ENCODE results near the gene TMEM150A.
"Not testable (repeated sequence)": the region's sequence is repeated elsewhere in the genome, so short reads cannot be mapped to it uniquely, and the experiment has no call there.

Gene TMEM150A

GRCh38 chr2:85615413-85615728 lies 12.9 kb upstream of the TMEM150A start:
- H3K27ac ChIP-seq = peak overlapping the region; percentile 85
- no peak for TF ChIP-seq CTCF (conservative IDR thresholded peaks at IDR 0.05; ENCODE audit: low read depth)
- no peak for DNase-seq (ENCODE audit: low spot score)
- CTCF ChIA-PET = interaction anchor here (0.6 to 1.6 kb wide), 2 partner anchors 22 to 601 kb away, joined by 3 to 4 read pairs; no protein-coding TSS in a partner anchor
- POLR2A ChIA-PET (ENCODE audit: low non-redundant PET) = interaction anchor here (0.7 kb wide), 1 partner anchor 18 kb away, joined by 3 read pairs; no protein-coding TSS in a partner anchor

GRCh38 chr2:85614757-85615156 lies 12.3 kb upstream of the TMEM150A start:
- CTCF ChIA-PET; DNase-seq (ENCODE audit: low spot score); POLR2A ChIA-PET (ENCODE audit: low non-redundant PET): not testable (repeated sequence)
- H3K27ac ChIP-seq = peak overlapping the region; percentile 85

- TF ChIP-seq CTCF (conservative IDR thresholded peaks at IDR 0.05; ENCODE audit: low read depth) = no peak
- ChIA-PET CTCF (no interaction called here), POLR2A (ENCODE audit: low non-redundant PET) (no interaction called here)
- H3K27ac ChIP-seq = peak overlapping the region; percentile 53
- no peak for DNase-seq (ENCODE audit: low spot score)
These were observed 11.4 kb upstream of the TMEM150A start for GRCh38 chr2:85613717-85614515.

- H3K27ac ChIP-seq = peak within 1 kb of the TSS; percentile 85
- DNase-seq (ENCODE audit: low spot score) = peak; percentile 88
- ChIA-PET CTCF (interaction anchor here (0.6 kb wide), 1 partner anchor 591 kb away, joined by 3 read pairs; no protein-coding TSS in a partner anchor), POLR2A (ENCODE audit: low non-redundant PET) (interaction anchor here (0.6 to 0.8 kb wide), 3 partner anchors 9 to 524 kb away, joined by 3 to 5 read pairs (median 3); partner anchors contain the start of genes TMEM150A and VAMP8)
- TF ChIP-seq CTCF (conservative IDR thresholded peaks at IDR 0.05; ENCODE audit: low read depth) = no peak
These were observed 9.4 kb upstream of the TMEM150A start, which contains the start of gene C2orf68 for GRCh38 chr2:85611705-85612587. Gene C2orf68 (minus strand): TSS chr2:85612066. CDS start chr2:85611984, 82 bp downstream.

GRCh38 chr2:85611217-85611704 lies 8.8 kb upstream of the TMEM150A start:
- ChIA-PET CTCF (interaction anchor here (0.7 kb wide), 1 partner anchor 419 kb away, joined by 4 read pairs; no protein-coding TSS in a partner anchor), POLR2A (ENCODE audit: low non-redundant PET) (interaction anchor here (0.6 to 0.8 kb wide), 4 partner anchors 9 to 525 kb away, joined by 3 to 5 read pairs (median 4); partner anchors contain the start of genes TMEM150A and VAMP8)
- no peak for TF ChIP-seq CTCF (conservative IDR thresholded peaks at IDR 0.05; ENCODE audit: low read depth)
- peak overlapping the region; percentile 85 for H3K27ac ChIP-seq
- DNase-seq (ENCODE audit: low spot score) = peak; percentile 46

GRCh38 chr2:85607268-85608215 lies 5.0 kb upstream of the TMEM150A start:
- CTCF ChIA-PET = interaction anchor here (0.6 to 0.7 kb wide), 2 partner anchors 26 to 57 kb away, joined by 3 to 5 read pairs; no protein-coding TSS in a partner anchor
- POLR2A ChIA-PET (ENCODE audit: low non-redundant PET) = interaction anchor here (0.7 kb wide), 1 partner anchor 189 kb away, joined by 6 read pairs; no protein-coding TSS in a partner anchor
- H3K27ac ChIP-seq = no peak overlapping the region; the same call in 1 of the 2 replicates
- no peak for TF ChIP-seq CTCF (conservative IDR thresholded peaks at IDR 0.05; ENCODE audit: low read depth)
- no peak for DNase-seq (ENCODE audit: low spot score)

All from RWPE1 (cell line).